Medulla oblongata (tissue), 1 donor: Measurements from ENCODE around the gene KCTD19.

ENCODE experiments used
- DNase-seq: peaks from one replicate; pipeline ENCODE4 v3.0.0-alpha.2; 2015; ENCODE audit errors: extremely low spot score

Gene KCTD19

GRCh38 chr16:67258161-67258835, 68.2 kb downstream of the KCTD19 start:
- no peak for DNase-seq

- no peak for DNase-seq
Observed at GRCh38 chr16:67257486-67258160, 68.9 kb downstream of the KCTD19 start.

- DNase-seq: no peak
Observed at GRCh38 chr16:67256701-67257230, 69.8 kb downstream of the KCTD19 start.

- no peak for DNase-seq
Observed at GRCh38 chr16:67255553-67256221, 70.9 kb downstream of the KCTD19 start.

- no peak for DNase-seq
Observed at GRCh38 chr16:67254801-67255552, 71.6 kb downstream of the KCTD19 start.

- peak; percentile 70 for DNase-seq
Observed at GRCh38 chr16:67252609-67253497, 73.7 kb downstream of the KCTD19 start.

- DNase-seq: no peak
Observed at GRCh38 chr16:67250045-67250327, 76.6 kb downstream of the KCTD19 start.

- no peak for DNase-seq
Observed at GRCh38 chr16:67249178-67250044, 77.1 kb downstream of the KCTD19 start.

GRCh38 chr16:67248401-67249177, 78.0 kb downstream of the KCTD19 start, which contains the start of gene SLC9A5:
TSS of gene SLC9A5 (plus strand) at chr16:67248979. CDS start at chr16:67249015, 36 bp downstream.
- no peak for DNase-seq

- DNase-seq: no peak
Observed at GRCh38 chr16:67248073-67248400, 78.5 kb downstream of the KCTD19 start.

- peak; percentile 96 for DNase-seq
Observed at GRCh38 chr16:67247192-67248072, 79.1 kb downstream of the KCTD19 start, which contains the start of gene FHOD1. TSS of gene FHOD1 (minus strand) at chr16:67247481. CDS start at chr16:67247410, 71 bp downstream.

- no peak for DNase-seq
Observed at GRCh38 chr16:67246756-67247191, 79.8 kb downstream of the KCTD19 start.

GRCh38 chr16:67246081-67246755, 80.3 kb downstream of the KCTD19 start:
- peak; percentile 66 for DNase-seq

- DNase-seq: peak; percentile 54
Observed at GRCh38 chr16:67245674-67246080, 80.9 kb downstream of the KCTD19 start.

- no peak for DNase-seq
Observed at GRCh38 chr16:67245186-67245585, 81.4 kb downstream of the KCTD19 start.

GRCh38 chr16:67244387-67245185, 82.0 kb downstream of the KCTD19 start:
- DNase-seq: peak; percentile 86

GRCh38 chr16:67243481-67243880, 83.1 kb downstream of the KCTD19 start:
- DNase-seq: no peak
